GM13976 (cell line): ENCODE measurements around the gene RELCH.

Source experiments
- DNase-seq: peaks from one replicate; pipeline ENCODE4 v3.0.0; 2012; ENCODE audit warnings: low spot score
- in situ Hi-C: fragments of 300-500 bp; cut with MboI; formaldehyde crosslinking; loops from one replicate; pipeline ENCODE4 v1.12.0; 2022; ENCODE audit warnings: low sequenced_read_pairs, mixed read lengths, inconsistent platforms; ENCODE audit not compliant: unreplicated experiment
- TF ChIP-seq, protein P1 (sequence below): IDR thresholded peaks from 2 replicates; pipeline ENCODE4 v1.5.1; 2012; ENCODE audit warnings: borderline replicate concordance, mild to moderate bottlenecking; ENCODE audit not compliant: insufficient read depth; ENCODE audit errors: extremely low read depth, missing control alignments, control extremely low read depth

Gene RELCH

DNA sequence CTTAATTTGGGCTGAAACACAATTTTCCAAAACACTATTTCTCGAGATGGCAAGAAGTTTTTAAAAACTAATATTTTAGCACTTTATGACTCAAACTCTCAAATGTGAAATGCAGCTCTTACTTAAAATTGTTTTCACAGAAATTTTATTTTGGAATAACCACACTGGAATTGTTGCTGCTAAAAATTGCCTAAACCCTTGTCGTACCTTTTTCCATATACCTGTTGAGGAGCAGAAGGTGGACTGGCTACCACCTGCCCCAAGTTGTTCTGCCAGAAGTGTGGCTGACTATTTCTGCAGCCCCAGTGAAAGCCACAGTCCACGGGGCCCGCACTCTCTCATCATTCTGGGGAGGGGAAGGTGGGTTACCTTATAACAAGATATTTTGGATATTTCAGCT is 161.4 kb downstream of the RELCH start:
- TF ChIP-seq, protein P1, sequence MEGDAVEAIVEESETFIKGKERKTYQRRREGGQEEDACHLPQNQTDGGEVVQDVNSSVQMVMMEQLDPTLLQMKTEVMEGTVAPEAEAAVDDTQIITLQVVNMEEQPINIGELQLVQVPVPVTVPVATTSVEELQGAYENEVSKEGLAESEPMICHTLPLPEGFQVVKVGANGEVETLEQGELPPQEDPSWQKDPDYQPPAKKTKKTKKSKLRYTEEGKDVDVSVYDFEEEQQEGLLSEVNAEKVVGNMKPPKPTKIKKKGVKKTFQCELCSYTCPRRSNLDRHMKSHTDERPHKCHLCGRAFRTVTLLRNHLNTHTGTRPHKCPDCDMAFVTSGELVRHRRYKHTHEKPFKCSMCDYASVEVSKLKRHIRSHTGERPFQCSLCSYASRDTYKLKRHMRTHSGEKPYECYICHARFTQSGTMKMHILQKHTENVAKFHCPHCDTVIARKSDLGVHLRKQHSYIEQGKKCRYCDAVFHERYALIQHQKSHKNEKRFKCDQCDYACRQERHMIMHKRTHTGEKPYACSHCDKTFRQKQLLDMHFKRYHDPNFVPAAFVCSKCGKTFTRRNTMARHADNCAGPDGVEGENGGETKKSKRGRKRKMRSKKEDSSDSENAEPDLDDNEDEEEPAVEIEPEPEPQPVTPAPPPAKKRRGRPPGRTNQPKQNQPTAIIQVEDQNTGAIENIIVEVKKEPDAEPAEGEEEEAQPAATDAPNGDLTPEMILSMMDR = no peak
- DNase-seq = no peak
- in situ Hi-C loops = no loop called here

DNA sequence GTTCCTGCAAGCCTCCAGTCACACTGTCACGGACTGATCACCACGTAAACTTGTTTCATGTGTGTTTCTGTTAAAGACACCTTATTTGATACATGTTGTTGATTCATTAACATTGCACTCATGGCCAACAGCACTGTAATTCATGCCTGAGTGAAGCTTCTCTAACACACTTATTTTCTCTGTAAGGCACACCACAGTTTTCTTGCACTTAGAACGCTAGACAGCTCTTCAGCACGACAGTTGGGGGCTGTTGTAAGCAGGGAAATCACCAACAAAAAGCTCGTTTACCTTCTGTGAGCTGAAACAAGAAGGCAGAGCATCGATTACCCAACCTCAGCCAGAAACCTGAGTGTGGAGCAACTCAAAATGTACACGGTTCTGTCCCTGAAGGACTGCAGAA is 166.1 kb downstream of the RELCH start:
- TF ChIP-seq, protein P1 = no peak
- in situ Hi-C loops = loop anchor here (25.0 kb wide), 1 partner anchor 91 kb away; no protein-coding TSS in a partner anchor
- DNase-seq = no peak

DNA sequence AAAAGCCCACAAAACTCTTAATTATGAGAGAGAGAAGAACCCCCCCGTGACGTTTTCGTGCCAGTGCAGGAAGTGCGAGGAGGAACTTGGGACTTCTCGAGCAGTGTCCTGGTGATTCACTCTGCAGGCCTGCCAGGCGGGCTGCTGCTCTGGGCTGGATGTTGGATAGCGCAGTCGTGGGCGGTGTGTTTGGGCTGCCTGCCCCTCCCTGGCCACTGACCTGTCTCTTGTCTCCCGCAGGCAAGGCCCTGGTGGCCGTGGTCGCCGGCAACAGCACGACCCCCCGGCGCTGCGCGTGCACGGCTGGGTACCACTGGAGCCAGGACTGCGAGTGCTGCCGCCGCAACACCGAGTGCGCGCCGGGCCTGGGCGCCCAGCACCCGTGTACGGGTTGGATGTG is 167.1 kb downstream of the RELCH start:
- TF ChIP-seq, protein P1 = no peak
- in situ Hi-C loops = loop anchor here (25.0 kb wide), 1 partner anchor 92 kb away; no protein-coding TSS in a partner anchor
- DNase-seq = no peak

DNA sequence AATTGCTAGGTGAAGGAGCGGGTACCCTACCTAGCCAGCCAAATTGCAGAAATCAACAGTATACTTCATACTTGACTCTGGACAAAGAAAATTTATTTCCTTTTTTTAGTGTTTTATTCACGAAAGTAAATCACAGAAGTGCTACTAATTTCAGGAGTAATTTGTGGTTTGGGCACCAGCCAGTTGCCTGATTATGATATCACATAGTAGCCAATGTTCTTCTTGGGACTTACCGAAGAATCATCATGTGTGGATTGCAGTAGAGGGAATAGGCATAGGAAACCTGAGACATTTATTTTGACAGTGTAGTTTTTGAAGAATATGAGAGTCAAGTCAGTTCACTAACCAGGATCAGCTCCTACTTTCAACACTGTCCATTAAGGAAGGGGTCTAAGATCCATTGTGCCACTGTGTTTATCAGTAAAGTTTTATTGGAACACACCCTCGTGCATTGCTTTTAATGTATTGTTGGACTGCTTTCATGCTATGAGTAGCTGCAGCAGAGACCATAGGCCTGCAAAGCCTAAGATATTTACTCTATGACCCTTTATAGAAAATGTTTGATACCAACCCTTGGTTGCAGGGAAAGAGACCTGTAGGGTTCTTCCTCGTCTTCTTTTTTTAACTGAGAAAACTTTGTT is 170.1 kb downstream of the RELCH start:
- TF ChIP-seq, protein P1 = no peak
- in situ Hi-C loops = loop anchor here (25.0 kb wide), 1 partner anchor 95 kb away; no protein-coding TSS in a partner anchor
- DNase-seq = no peak
